ENCODE results near the gene CNIH3.

CNIH3 gene

DNA sequence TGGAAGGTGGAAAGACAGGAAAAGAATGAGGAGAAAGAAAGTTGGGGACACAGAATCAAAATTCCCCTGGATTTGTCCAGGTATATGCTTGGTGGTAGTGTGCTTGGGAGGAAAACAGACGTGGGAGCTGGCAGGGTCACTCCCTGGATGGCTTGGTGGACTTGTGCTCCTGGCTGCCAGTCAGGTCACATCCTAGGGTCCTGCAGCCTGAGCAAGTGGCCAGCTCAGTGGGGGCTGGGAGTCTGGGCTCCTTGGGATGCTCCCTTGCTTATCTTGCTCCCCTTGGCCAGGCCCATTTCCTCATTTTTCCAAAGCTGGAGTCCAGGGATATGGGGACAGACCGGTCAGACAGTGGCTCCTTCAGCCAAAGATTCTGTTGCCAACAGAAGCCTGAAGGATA is 144.0 kb downstream of the CNIH3 start:
- no peak overlapping the region for H3K4me3 ChIP-seq (ENCODE audit: insufficient read depth, low read length, poor library complexity, severe bottlenecking)
- 0 out of 2 replicates have a peak, but pooled peaks cover 3% of the 10 kb centered on the region for H3K27me3 ChIP-seq (ENCODE audit: low read length)

DNA sequence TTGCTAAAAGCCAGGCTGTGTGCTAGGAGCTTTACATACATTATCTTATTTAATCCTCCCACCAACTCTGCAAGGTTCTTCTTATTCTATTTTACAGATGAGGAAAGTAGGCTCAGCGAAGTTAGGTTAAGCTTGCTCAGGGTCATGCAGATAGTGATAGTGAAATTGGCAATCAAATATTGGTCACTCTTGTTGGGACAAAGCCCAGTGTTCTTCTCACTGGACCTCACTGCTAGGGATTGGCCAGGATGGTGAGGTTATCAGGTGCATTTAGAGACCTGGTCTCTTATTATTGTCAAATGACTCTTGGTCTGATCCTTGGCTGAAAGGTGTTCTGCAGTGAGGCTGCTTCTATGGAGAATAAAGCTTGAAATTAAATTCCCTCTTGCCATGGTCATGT is 145.1 kb downstream of the CNIH3 start:
- Histone ChIP-seq H3K4me2 (ENCODE audit: low read depth, low read length, poor library complexity, severe bottlenecking) (no peak overlapping the region), H3K27ac (ENCODE audit: low read depth, low read length) (no peak overlapping the region), H3F3A (ENCODE audit: insufficient read depth) (no peaks in the 10 kb centered on the region), H3K9me2 (replicated peaks; ENCODE audit: insufficient read depth, low read length) (no peaks in the 10 kb centered on the region), H3K9ac (ENCODE audit: low read length) (no peak overlapping the region), H3K27me3 (ENCODE audit: low read length) (0 out of 2 replicates have a peak, but pooled peaks cover 3% of the 10 kb centered on the region), H3K9me3 (ENCODE audit: insufficient read depth, low read length) (peaks cover 10% of the 10 kb centered on the region; the same call in 1 of the 2 replicates), H4K20me1 (ENCODE audit: low read depth, low read length) (no peaks in the 10 kb centered on the region), H3K36me3 (ENCODE audit: low read length) (no peaks in the 10 kb centered on the region), H2AFZ (ENCODE audit: low read depth, low read length, severe bottlenecking) (no peak overlapping the region), H3K4me3 (ENCODE audit: insufficient read depth, low read length, poor library complexity, severe bottlenecking) (no peak overlapping the region), H3K79me2 (ENCODE audit: insufficient read depth, low read length) (no peaks in the 10 kb centered on the region)
- TF ChIP-seq, protein P1, sequence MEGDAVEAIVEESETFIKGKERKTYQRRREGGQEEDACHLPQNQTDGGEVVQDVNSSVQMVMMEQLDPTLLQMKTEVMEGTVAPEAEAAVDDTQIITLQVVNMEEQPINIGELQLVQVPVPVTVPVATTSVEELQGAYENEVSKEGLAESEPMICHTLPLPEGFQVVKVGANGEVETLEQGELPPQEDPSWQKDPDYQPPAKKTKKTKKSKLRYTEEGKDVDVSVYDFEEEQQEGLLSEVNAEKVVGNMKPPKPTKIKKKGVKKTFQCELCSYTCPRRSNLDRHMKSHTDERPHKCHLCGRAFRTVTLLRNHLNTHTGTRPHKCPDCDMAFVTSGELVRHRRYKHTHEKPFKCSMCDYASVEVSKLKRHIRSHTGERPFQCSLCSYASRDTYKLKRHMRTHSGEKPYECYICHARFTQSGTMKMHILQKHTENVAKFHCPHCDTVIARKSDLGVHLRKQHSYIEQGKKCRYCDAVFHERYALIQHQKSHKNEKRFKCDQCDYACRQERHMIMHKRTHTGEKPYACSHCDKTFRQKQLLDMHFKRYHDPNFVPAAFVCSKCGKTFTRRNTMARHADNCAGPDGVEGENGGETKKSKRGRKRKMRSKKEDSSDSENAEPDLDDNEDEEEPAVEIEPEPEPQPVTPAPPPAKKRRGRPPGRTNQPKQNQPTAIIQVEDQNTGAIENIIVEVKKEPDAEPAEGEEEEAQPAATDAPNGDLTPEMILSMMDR (IDR thresholded peaks at IDR 0.05; ENCODE audit: insufficient read depth, low read length, poor library complexity, severe bottlenecking): no peak
- TF ChIP-seq EZH2phosphoT487 (conservative IDR thresholded peaks at IDR 0.05; ENCODE audit: low read length): no peak

More for the DNA sequence above, 144.0 kb downstream of the CNIH3 start:
- Histone ChIP-seq H3K36me3 (ENCODE audit: low read length) (no peaks in the 10 kb centered on the region), H3K9ac (ENCODE audit: low read length) (no peak overlapping the region), H4K20me1 (ENCODE audit: low read depth, low read length) (no peaks in the 10 kb centered on the region), H3K9me2 (replicated peaks; ENCODE audit: insufficient read depth, low read length) (no peaks in the 10 kb centered on the region), H3K4me2 (ENCODE audit: low read depth, low read length, poor library complexity, severe bottlenecking) (no peak overlapping the region), H3K9me3 (ENCODE audit: insufficient read depth, low read length) (peaks cover 10% of the 10 kb centered on the region; the same call in 1 of the 2 replicates), H2AFZ (ENCODE audit: low read depth, low read length, severe bottlenecking) (no peak overlapping the region), H3K79me2 (ENCODE audit: insufficient read depth, low read length) (no peaks in the 10 kb centered on the region), H3F3A (ENCODE audit: insufficient read depth) (no peaks in the 10 kb centered on the region), H3K27ac (ENCODE audit: low read depth, low read length) (no peak overlapping the region)
- TF ChIP-seq EZH2phosphoT487 (conservative IDR thresholded peaks at IDR 0.05; ENCODE audit: low read length): no peak
- TF ChIP-seq, protein P1 (IDR thresholded peaks at IDR 0.05; ENCODE audit: insufficient read depth, low read length, poor library complexity, severe bottlenecking): no peak

DNA sequence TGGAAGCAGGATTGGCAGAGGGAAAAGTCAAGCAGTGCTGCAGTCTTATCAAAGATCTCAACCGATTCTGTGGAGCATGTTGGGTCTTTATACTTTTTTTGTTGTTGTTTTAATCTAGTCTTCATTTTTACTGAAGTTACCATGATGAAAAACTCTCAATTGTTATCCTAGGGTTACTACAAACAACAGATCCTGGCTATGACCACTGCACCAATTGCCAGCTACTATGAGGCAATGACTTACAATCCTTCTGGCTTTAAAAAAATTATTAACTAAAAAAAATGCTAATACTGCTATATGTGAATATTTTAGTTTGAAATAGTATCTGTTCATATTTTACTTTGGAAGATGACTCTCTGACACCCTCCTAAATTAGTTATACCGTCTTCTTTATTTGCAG is 145.9 kb downstream of the CNIH3 start:
- Histone ChIP-seq H3K4me2 (ENCODE audit: low read depth, low read length, poor library complexity, severe bottlenecking) (no peak overlapping the region), H2AFZ (ENCODE audit: low read depth, low read length, severe bottlenecking) (no peak overlapping the region), H3K27ac (ENCODE audit: low read depth, low read length) (no peak overlapping the region), H4K20me1 (ENCODE audit: low read depth, low read length) (no peaks in the 10 kb centered on the region), H3K79me2 (ENCODE audit: insufficient read depth, low read length) (no peaks in the 10 kb centered on the region), H3K36me3 (ENCODE audit: low read length) (no peaks in the 10 kb centered on the region), H3K9me3 (ENCODE audit: insufficient read depth, low read length) (peaks cover 10% of the 10 kb centered on the region; the same call in 1 of the 2 replicates), H3K9me2 (replicated peaks; ENCODE audit: insufficient read depth, low read length) (no peaks in the 10 kb centered on the region), H3F3A (ENCODE audit: insufficient read depth) (no peaks in the 10 kb centered on the region), H3K27me3 (ENCODE audit: low read length) (0 out of 2 replicates have a peak, but pooled peaks cover 3% of the 10 kb centered on the region), H3K9ac (ENCODE audit: low read length) (no peak overlapping the region), H3K4me3 (ENCODE audit: insufficient read depth, low read length, poor library complexity, severe bottlenecking) (no peak overlapping the region)
- TF ChIP-seq, protein P1 (IDR thresholded peaks at IDR 0.05; ENCODE audit: insufficient read depth, low read length, poor library complexity, severe bottlenecking): no peak
- TF ChIP-seq EZH2phosphoT487 (conservative IDR thresholded peaks at IDR 0.05; ENCODE audit: low read length): no peak
